NCI-H1694 treated with DMSO at 0.1 percent for 48 hours (cell line): ENCODE measurements around the gene IGF1.
"Not testable (repeated sequence)": the region's sequence is repeated elsewhere in the genome, so short reads cannot be mapped to it uniquely, and the experiment has no call there.

Experiments used
- DNase-seq: peaks from one replicate; lab custom pipeline; 2025; lab: John Stamatoyannopoulos, UW

The IGF1 gene

DNA sequence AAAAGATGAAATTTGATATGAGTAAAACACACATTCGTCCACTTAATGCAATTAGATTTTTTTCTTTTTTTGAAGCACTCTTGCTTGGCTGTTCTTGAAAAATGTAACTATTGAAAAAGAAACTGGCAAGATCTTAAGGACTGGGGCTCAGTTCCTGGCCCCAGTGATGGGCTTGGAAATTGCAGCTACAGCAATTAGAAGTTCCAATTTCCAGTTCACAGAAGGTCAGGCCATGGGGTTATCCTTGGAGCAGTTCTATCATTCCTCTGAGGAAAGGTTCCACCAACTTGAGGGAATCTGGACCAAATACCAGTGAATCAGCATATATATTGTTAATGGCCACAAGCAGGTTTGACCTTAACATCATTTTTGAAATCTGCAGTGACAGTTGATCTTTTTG is 18.9 kb downstream of the IGF1 start:
- no peak for DNase-seq

DNA sequence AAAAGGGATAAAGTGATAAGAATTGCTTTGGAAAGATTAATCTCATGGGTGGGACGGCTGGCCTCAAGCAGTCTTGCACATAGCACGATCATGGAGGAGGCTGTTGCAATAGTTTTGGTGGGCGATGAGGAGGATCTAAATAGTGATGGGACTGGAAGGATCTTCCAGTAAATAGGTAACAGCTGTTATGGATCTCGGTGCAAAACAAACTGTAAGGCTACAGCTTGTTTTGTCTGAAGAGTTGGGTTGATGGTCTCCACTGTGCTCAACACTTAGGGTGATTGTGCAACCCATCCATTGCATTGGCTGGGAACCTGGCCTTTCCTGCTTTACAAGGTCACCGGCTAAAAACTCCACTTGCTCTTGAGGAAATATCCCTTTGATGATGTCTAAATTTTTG is 21.0 kb downstream of the IGF1 start:
- DNase-seq = no peak

DNA sequence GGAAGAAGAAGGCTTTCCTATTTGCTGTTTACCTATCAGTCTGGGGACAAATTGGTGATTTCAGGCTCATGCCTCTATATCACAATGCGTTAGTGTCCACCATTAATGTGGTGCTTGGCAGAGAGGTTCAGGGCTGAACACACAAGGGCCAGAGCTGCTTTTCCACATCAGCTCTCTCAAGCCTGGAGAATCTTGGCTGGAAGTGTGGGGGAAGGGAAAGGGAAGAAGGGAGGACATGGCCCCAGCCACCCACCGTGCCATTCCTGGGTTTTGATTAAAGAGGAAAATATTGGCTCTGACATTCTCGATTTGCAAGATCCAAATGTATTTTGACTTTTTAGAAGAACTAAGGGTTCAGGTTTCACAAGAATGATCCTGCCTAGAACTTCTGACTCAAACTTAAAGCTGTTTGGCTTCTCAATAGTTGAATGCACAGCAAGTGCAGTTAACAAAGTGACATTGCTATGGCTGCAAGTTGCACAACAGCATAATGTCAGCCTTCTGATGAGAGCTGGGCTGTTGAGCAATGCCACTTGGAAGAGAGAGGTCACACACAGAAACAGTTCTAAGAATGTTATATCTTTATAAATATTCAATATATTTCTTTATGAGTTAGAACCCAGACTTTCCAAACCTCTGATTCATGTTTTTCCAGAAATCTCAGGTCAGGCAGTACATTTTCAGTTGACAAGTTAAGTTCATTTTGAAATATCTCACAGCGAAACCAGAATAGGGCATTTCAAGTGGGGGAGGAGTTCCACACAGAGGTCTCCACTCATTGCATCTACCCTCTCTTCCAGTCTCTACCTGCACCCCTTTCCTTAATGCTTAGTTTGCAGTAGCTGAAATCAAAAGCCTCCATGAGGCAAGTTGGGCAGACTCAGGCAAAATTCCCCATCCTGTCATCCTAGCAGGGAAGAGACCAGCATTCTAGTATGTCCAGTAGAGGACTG is 25.3 kb downstream of the IGF1 start:
- no peak for DNase-seq

DNA sequence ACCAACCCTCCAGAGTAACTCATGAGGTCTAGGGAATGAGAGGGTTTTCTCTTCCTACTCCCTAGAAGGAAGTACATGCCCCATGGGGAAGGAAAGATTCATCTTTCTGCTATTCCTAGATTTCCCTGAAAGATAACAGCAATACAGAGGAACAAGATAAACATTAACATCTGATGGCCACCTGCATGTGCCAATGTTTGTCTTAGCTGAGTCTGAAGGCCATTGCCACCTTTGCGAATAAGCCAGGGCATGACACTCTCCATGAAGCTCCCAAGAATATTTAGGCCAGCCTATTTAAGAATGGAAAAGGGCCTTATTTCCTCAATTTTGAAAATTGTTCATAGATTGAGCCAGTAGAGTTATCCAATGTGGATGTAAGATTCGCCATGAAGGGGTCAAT is 26.0 kb downstream of the IGF1 start:
- no peak for DNase-seq

DNA sequence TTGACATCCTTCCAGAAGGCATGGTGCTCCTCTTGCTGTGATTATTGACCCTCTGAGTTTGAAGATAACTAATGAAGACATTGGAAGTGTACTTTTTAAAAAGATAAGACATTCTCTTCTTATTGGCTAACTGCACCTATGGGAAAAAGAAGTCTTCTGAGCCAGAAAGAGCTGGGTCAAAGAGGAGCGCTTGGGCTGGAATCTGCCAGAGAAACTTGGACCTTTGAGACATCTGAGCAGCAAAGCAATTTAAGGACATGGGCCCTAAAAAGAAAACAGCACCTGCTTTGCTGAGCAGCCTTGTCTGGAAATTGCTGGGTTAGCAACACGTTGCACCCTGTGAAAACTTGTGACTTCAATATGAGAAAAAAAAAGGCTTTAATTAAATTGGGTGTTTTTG is 27.8 kb downstream of the IGF1 start:
- DNase-seq = no peak

DNA sequence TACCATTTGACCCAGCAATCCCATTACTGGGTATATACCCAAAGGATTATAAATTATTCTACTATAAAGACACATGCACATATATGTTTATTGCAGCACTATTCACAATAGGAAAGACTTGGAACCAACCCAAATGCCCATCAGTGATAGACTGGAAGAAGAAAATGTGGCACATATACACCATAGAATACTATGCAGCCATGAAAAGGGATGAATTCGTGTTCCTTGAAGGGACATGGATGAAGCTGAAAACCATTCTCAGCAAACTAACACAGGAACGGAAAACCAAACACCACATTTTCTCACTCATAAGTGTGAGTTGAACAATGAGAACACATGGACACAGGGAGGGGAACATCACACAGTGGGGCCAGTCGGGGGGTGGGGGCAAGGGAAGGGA is 31.3 kb downstream of the IGF1 start:
- not testable (repeated sequence) for DNase-seq

DNA sequence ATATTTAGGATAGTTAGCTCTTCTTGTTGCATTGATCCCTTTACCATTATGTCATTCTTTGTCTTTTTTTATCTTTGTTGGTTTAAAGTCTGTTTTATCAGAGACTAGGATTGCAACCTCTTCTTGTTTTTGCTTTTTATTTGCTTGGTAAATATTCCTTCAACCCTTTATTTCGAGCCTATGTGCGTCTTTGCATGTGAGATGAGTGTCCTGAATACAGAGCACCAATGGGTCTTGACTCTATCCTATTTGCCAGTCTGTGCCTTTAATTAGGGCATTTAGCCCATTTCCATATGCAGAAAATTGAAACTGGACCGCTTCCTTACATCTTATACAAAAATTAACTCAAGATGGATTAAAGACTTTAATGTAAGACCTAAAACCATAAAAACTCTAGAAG is 32.9 kb downstream of the IGF1 start:
- DNase-seq = not testable (repeated sequence)

DNA sequence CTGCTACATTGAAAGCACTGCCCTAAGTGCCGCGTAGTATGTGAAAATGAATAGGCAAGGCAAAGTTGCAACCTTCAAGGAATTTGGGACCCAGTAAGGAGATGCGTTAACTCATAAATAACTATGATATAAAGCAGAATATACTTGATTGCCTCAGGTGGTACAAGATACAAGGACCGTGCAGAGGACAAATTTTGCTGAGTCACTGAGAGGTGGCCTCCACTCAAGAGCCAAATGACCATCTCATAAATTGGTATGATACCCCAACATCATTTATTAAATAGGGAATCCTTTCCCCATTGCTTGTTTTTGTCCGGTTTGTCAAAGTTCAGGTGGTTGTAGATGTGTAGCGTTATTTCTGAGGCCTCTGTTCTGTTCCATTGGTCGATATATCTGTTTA is 35.7 kb downstream of the IGF1 start:
- no peak for DNase-seq

DNA sequence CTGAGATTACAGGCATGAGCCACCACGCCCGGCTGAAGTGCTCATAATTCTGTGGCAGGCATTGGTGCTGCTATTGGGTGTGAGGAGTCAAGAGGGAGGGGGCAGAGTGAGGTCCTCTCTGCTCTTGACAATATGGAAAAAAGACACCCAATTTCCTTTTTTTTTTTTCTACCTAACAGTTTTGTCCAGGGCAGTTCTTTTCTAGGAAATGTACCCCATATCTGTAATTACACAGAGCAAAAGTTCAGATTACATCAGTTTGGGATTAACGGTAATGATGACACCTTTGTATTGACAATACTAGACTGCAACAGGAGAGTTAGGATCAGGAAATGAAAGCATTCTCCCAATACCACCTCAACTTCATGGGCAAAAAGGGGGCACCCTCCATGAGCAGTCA is 36.3 kb downstream of the IGF1 start:
- no peak for DNase-seq

DNA sequence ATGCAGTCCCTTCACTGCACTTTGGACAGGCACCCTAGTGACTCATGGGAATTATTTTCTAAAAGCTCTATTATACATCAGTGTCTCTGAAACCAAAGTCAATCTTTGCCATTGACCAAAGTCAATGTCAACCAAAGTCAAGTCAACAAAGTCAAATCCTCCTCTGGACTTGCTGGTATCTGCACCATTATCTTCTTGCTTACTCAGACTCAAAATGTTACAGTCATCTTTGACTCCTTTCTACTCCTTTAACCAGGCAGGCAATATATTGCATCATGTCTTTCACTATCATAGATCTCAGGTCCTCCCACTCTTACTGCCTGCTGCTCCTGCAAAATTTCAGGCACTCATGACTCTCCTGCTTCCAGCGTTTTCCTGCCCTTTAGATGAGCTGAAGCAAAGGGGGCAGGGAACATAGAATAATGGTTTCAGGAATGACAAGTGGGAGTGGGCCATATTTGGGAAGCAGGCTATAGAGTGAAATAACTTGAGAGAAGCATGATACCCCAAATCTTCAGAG is 39.2 kb downstream of the IGF1 start:
- no peak for DNase-seq

DNA sequence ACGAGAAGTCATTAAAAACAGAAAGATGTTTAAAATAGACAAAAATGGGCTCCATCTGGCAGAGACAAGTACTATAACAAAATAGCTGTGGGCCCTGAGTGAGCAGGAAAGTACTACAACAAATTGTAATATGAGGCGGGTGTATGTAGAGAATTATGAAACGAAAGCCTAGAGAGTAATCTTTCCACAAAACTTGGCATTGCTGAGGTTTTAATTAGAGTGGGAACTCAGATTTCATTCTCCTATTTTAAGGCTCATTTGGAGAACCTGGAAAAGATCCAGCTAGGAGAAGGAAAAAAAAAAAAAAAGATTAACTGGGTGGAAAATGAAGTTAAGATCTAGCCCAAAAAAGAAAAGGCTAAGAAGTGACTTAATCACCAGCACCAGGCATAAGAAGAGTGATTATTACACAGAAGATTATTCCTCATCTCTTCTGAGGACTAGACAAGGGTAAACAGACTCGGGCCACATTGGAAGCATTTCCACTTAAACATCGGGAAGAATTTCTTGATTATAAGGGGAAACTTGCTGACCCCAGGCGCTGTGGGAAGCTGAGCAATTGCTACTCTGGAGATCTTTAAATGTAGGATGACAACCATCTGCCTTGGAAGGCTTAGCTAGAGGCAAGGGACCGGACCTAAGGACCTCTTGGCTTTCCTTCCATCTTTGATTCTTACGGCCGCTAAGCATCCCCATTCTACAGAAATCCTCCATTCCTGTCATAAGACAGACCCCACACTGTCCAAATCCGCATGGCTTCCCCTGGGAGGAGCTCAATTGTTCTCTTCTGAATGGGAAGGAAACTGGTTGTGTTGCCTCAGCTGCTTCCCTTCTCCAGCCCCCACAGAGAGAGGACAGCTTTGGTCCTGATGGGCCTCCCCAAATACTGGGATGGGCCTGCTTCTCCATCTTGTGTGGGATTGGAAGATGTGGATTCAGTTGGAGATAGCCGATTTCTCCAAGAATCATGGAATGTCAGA is 40.6 kb downstream of the IGF1 start:
- no peak for DNase-seq

DNA sequence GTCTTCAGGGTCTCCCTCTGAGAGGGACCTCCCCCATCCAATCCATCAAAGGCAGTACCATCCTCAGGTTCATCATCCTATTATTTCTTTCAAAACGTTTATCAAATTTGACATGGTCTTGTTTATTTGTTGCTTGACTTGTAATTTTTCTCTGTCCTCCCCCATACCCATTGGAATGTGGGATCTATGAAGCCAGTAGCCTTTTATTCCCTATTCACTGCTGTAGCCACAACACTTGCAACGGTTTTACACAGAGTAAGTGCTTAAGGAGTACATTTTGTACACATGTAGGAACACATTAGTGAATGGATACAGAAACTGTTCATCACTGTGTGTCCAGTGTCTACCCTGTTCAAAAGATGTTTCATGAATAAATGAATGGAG is 41.5 kb downstream of the IGF1 start:
- no peak for DNase-seq

DNA sequence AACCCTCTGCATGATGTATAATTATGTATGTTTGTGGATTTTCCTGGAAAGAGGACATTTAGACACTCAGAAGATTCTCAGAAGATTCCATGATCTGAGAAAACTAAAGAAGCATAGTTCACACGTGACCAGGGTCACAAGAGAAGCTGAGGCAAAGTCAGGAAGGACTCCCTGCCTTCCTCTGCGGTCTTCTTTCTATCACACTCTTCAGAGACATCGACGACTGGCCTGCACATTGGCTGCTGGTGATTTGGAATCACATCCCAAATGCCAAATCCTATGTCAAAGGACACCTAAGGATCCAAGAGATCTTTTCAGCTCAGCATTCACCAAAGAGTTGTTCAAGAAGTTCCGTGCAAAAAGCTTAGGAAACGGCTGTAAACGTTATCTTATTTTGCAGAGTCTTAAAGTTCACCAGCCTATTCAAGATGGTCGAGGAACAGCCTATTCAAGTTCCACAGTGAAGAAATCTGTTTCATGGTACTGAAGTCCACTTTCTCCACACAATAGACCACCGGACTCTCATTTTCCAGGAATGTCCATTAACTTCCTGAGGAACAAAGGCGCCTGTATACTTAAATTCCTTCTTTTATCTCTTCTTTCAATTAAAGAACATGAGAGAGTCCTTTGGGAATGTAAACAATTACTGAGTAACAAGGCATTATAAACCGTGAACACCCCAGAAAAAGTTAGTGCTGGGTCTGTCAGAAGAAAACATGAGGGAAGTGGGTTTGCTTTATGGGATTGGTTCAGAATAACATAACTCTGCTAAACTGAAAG is 42.1 kb downstream of the IGF1 start:
- no peak for DNase-seq

DNA sequence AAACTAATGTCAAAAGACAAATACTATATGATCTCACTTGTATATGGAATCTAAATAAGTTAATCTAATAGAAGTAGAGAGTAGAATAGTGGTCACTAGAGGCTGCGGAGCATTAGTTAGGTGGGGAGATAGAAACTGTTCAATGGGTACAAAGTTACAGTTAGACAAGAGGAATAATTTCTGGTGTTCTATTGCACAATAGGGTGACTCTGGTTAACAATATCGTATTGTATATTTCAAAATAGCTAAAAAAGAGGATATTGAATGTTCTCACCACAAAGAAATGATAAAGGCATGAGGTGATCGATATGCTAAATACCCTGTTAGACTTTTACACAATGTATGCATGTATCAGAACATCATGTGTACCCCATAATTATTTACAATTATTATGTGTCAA is 42.9 kb downstream of the IGF1 start:
- DNase-seq = no peak

DNA sequence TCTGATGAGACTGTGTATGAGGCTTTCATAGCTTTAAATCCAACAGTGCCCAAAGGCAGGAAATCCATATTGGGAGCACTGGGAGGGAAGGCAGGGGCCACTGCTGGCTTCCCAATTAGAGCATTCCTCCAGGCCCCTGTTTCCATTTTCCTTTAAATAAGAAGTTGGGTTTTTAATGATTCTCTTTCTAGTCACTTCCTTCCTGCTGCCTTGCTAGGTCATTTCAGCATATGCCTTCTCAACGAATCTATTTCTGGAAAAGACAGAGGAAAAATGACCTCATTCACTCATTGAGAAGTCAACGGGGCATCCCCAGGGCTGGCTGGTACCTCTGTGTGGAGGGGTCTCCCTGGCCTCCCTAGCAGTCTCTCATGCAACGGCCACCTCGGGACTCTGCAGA is 43.5 kb downstream of the IGF1 start:
- no peak for DNase-seq

DNA sequence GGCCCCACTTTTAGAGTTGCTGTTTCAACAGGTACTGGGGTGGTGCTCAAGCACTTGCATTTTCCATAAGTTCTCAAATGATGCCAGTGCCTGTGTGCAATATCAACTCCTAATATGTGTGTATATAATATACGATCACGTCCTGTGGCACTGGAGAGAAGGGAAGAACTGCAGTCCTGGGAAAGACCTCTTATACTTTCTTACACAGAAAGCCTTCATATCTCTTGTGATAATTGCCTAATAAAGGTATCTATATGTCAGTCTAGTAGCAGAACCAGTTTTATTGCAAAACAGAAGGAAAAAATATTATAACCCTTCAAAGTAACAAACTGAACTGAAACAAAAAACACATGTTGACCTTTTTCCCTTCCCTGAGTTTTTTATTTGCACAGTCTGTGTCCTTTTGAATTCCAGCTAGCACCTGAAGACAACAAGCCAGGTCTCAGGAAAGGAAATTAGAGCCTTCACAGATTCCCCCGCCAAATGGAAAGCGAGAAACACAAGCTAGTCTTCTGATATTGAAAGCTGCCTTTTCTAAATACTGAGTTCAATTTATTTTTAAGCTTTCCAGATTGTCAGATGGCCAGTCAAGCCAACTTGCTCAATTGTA is 44.4 kb downstream of the IGF1 start:
- no peak for DNase-seq

DNA sequence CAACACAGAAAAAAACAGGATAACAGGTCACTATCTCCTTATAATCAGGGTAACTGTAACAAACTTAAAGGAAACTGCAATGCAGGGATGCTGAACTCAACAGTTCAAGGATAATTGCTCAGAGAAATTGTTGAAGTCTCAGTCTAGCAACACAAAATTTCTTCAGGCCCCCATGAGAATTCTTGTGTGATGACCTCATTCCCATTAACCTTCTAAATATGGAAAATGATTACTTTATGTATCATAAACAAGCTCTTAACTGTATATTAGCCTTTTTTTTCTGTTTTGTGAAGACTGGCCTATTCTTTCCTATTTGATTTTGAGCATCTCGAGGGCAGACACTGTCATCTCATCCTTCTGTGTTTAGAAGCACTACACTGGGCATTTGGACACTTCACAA is 47.1 kb downstream of the IGF1 start:
- no peak for DNase-seq

DNA sequence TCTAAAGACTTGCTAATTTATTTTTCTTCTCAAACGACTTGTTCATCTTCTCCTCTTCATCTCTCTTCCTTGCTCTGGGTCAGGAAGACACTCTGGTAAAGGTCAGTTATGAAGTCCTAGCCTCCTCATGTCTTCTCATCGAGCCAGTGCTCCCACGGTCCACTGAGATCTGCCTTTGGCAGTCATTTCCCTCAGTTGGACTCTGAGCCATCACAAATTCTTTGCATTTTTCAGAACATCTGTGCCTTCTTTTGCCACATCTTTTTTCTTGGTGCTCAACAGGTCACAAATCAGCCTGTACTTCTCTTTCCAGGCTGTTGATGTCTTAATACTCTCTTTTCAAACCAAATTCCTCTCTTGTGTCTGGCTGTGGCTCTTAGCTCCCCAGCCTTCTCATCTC is 49.7 kb downstream of the IGF1 start:
- DNase-seq = no peak

DNA sequence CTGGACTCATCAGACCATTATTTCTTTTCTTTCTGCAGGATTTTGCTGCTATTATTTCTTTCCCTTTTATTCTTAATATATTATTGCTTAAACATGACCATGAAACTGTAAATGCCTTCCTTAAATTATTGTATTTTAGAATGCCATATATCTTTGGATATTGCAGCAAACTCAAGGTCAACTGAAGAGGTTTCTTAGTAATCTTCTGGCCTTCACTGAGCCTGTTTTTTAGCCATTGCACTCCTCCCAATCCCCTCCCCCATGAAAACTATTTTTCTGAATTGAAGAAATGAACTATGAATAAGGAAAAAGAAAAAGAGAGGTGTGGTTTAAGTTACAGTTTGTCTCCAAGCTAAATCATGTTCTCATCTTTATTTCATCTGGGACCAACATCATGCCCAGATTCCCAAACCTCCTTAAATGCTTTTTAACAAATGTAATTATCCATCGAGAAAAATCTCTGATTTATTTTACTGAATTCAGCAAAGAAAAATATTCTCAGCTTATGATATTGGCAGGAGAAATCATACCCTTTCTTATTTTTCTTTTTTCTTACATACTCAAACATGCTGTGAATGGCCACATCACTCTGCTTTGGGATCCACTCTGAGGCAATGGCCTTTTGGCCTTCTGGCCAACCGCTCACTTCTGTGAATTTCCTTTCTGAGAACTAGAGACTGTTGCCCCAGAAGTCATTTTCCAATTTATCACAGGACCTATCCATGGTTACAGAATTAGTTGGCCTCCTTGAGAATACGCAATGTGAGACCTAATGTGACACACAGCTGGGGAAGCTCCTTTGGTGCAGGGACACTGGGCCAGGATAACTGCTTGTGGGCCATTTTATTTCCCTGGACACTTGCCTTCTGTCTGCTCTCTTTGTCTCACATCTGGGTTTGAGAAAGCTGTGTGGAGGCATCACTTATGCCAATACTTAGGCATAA is 50.9 kb downstream of the IGF1 start:
- no peak for DNase-seq

DNA sequence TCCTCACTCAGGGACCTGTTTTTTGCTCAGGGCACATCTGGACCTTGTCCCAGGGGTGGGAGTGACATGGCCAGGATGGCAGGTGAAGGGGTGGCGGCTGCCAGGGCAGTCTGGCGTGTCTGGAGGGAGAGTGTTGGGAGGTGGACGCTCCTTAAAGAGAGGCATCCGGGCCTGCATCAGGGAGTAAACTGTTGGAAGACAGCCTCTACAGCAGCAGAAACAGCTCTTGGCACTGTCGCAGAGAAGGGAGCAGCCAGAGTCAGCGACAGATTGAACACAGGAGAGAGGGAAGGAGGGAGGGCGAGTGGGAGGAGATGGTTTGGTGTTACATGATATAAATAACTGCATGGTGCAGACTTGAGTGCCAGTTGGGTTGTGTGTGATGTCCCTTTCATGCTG is 52.8 kb downstream of the IGF1 start:
- DNase-seq = peak; percentile 83
